Osteoblast (primary cell): ENCODE measurements around the gene KRT27. TPM values are rescaled to one million over a fixed set of nuclear protein-coding genes. Genes with fewer than 3 reads are reported as not detected.
A peak's percentile ranks its signal among the peaks of the same experiment; 100 is the strongest.

Experiments
- DNase-seq: peaks from one replicate; pipeline ENCODE4 v3.0.0; 2011; ENCODE audit warnings: low spot score, mixed read lengths; ENCODE audit not compliant: insufficient read length; ENCODE audit errors: missing footprints
- H2AFZ ChIP-seq: 2 replicates; pipeline ENCODE4 v1.6.0; 2011; ENCODE audit warnings: mild to moderate bottlenecking, low read length
- H3K27ac ChIP-seq: 2 replicates; pipeline ENCODE4 v1.5.1; 2011; ENCODE audit warnings: mild to moderate bottlenecking, low read depth, low read length, moderate library complexity
- H3K27me3 ChIP-seq: 2 replicates; pipeline ENCODE4 v1.6.0; 2012; ENCODE audit warnings: mild to moderate bottlenecking, control low read depth, inconsistent platforms, low read length, moderate library complexity; ENCODE audit not compliant: insufficient read depth
- H3K36me3 ChIP-seq: 2 replicates; pipeline ENCODE4 v1.5.1; 2011; ENCODE audit warnings: mild to moderate bottlenecking, low read length, control low read depth, moderate library complexity; ENCODE audit not compliant: insufficient read depth
- H3K4me1 ChIP-seq: 2 replicates; pipeline ENCODE4 v1.5.1; 2011; ENCODE audit warnings: mild to moderate bottlenecking, low read length, control low read depth, moderate library complexity; ENCODE audit not compliant: insufficient read depth
- H3K4me2 ChIP-seq: 2 replicates; pipeline ENCODE4 v1.6.0; 2011; ENCODE audit warnings: mild to moderate bottlenecking, low read length; ENCODE audit not compliant: insufficient read depth
- H3K4me3 ChIP-seq: fragments of 200-600 bp; sonication (generic); 3 replicates; pipeline ENCODE4 v1.5.1; 2012; ENCODE audit warnings: mild to moderate bottlenecking, low read length, inconsistent platforms; ENCODE audit not compliant: insufficient read depth
- H3K79me2 ChIP-seq: 2 replicates; pipeline ENCODE4 v1.6.0; 2012; ENCODE audit warnings: mild to moderate bottlenecking, low read length, control low read depth, inconsistent platforms; ENCODE audit not compliant: insufficient read depth
- H3K9me3 ChIP-seq: 2 replicates; pipeline ENCODE4 v1.5.1; 2011; ENCODE audit warnings: low read depth, low read length, control low read depth
- H4K20me1 ChIP-seq: 2 replicates; pipeline ENCODE4 v1.6.0; 2012; ENCODE audit warnings: mild to moderate bottlenecking, low read length, control low read depth; ENCODE audit not compliant: insufficient read depth
- CTCF ChIP-seq: IDR thresholded peaks from 2 replicates; pipeline ENCODE4 v1.5.1; 2011; ENCODE audit warnings: mild to moderate bottlenecking, low read depth, low read length, moderate library complexity; ENCODE audit errors: extremely low read depth
- total RNA-seq: library from RNA; depleted of rRNA; stranded (reverse); fragments of >200 nt; gene quantifications from 2 replicates; pipeline ENCODE4 v1.2.3, GENCODE V29; 2012

KRT27 gene
- total RNA-seq, 1 donor = not detected

- peak; percentile 90 for DNase-seq
- Histone ChIP-seq H3K27ac (peak overlapping the region; percentile 82), H3K79me2 (peaks cover 25% of the 10 kb centered on the region)
These were observed 36.6 kb upstream of the KRT27 start for GRCh38 chr17:40818733-40819527.

GRCh38 chr17:40818343-40818732, 36.0 kb upstream of the KRT27 start:
- Histone ChIP-seq H3K27ac (peak overlapping the region; percentile 72), H3K4me2 (peak overlapping the region; percentile 87), H3K36me3 (peaks cover 11% of the 10 kb centered on the region), H3K9me3 (no peaks in the 10 kb centered on the region), H3K27me3 (no peaks in the 10 kb centered on the region), H4K20me1 (no peaks in the 10 kb centered on the region), H3K4me3 (peak overlapping the region; percentile 83), H3K4me1 (peaks cover 8% of the 10 kb centered on the region), H2AFZ (peak overlapping the region; percentile 23), H3K79me2 (peaks cover 25% of the 10 kb centered on the region)
- DNase-seq = no peak
- TF ChIP-seq CTCF = no peak

More at GRCh38 chr17:40818733-40819527, 36.6 kb upstream of the KRT27 start:
- Histone ChIP-seq H3K36me3 (peaks cover 11% of the 10 kb centered on the region), H3K4me1 (peaks cover 8% of the 10 kb centered on the region), H2AFZ (peak overlapping the region; percentile 76), H3K27me3 (no peaks in the 10 kb centered on the region), H3K4me3 (peak overlapping the region; percentile 83), H4K20me1 (no peaks in the 10 kb centered on the region), H3K4me2 (peak overlapping the region; percentile 87), H3K9me3 (no peaks in the 10 kb centered on the region)
- no peak for TF ChIP-seq CTCF

GRCh38 chr17:40817103-40817682, 34.8 kb upstream of the KRT27 start:
- H3K36me3 ChIP-seq = peaks cover 11% of the 10 kb centered on the region
- H2AFZ ChIP-seq = no peak overlapping the region
- peak overlapping the region; percentile 87 for H3K4me2 ChIP-seq
- peaks cover 8% of the 10 kb centered on the region for H3K4me1 ChIP-seq
- H3K4me3 ChIP-seq = no peak overlapping the region
- no peak overlapping the region for H3K27ac ChIP-seq
- H3K9me3 ChIP-seq = no peaks in the 10 kb centered on the region
- no peak for DNase-seq
- no peak for TF ChIP-seq CTCF
- no peaks in the 10 kb centered on the region for H3K27me3 ChIP-seq
- H3K79me2 ChIP-seq = peaks cover 22% of the 10 kb centered on the region
- no peaks in the 10 kb centered on the region for H4K20me1 ChIP-seq

GRCh38 chr17:40816569-40816968, 34.2 kb upstream of the KRT27 start:
- no peak for TF ChIP-seq CTCF
- Histone ChIP-seq H4K20me1 (no peaks in the 10 kb centered on the region), H3K4me3 (no peak overlapping the region), H3K27me3 (no peaks in the 10 kb centered on the region), H3K36me3 (peaks cover 11% of the 10 kb centered on the region), H3K27ac (no peak overlapping the region), H3K79me2 (peaks cover 21% of the 10 kb centered on the region), H3K4me1 (peaks cover 8% of the 10 kb centered on the region), H3K4me2 (no peak overlapping the region), H3K9me3 (no peaks in the 10 kb centered on the region), H2AFZ (no peak overlapping the region)
- no peak for DNase-seq
